Parathyroid adenoma (tissue), 2 donors: Measurements from ENCODE around the gene CAST.

Experiments
- H2AFZ ChIP-seq: fragments of 300-600 bp; sonication (generic); one replicate; pipeline ENCODE4 v1.7.0; 2017; ENCODE audit warnings: antibody characterized with exemption, mild to moderate bottlenecking
- H3K27ac ChIP-seq: fragments of 300-600 bp; sonication (generic); one replicate; pipeline ENCODE4 v1.7.0; 2017
- H3K27me3 ChIP-seq: fragments of 300-600 bp; sonication (generic); one replicate; pipeline ENCODE4 v1.7.0; 2017; ENCODE audit warnings: low read length; ENCODE audit not compliant: control insufficient read depth, insufficient read depth
- H3K36me3 ChIP-seq: fragments of 300-600 bp; sonication (generic); one replicate; pipeline ENCODE4 v1.7.0; 2017; ENCODE audit warnings: low read length; ENCODE audit not compliant: control insufficient read depth, insufficient read depth
- H3K4me1 ChIP-seq: fragments of 300-600 bp; sonication (generic); one replicate; pipeline ENCODE4 v1.7.0; 2017; ENCODE audit warnings: control low read depth
- H3K4me2 ChIP-seq: fragments of 300-600 bp; sonication (generic); one replicate; pipeline ENCODE4 v1.7.0; 2017; ENCODE audit warnings: low read length
- H3K4me3 ChIP-seq: fragments of 300-600 bp; sonication (generic); one replicate; pipeline ENCODE4 v1.7.0; 2017; ENCODE audit warnings: low read depth, low read length
- H3K79me2 ChIP-seq: fragments of 300-600 bp; sonication (generic); one replicate; pipeline ENCODE4 v1.7.0; 2017; ENCODE audit warnings: control low read depth
- H3K9ac ChIP-seq: fragments of 300-600 bp; sonication (generic); one replicate; pipeline ENCODE4 v1.7.0; 2017; ENCODE audit warnings: mild to moderate bottlenecking
- H3K9me3 ChIP-seq: fragments of 300-600 bp; sonication (generic); one replicate; pipeline ENCODE4 v1.7.0; 2017; ENCODE audit warnings: low read length; ENCODE audit not compliant: control insufficient read depth
- TF ChIP-seq, protein P1 (sequence below): fragments of 300-600 bp; sonication (generic); IDR thresholded peaks from one replicate; pipeline ENCODE4 v1.7.0; 2017; ENCODE audit warnings: antibody characterized with exemption, mild to moderate bottlenecking
- donor health status: primary hyperparathyroidism.

CAST gene

DNA sequence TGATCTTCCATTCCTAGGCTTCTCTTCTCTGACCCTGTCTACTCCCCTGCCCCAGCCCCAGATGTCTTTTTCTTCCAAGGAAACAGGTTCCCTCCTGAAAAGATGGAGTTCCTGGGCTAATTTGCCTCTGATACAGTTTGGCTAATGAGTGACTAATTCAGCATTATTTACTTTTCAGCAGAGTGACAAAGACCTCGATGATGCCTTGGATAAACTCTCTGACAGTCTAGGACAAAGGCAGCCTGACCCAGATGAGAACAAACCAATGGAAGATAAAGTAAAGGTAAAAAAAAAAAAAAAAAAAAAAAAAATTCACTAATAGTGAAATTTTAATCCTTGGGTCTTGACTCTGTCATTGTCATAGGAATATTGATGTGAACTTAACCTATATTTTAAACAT is 102.9 kb downstream of the CAST start:
- Histone ChIP-seq H3K9me3 (no peaks in the 10 kb centered on the region), H3K4me1 (no peaks in the 10 kb centered on the region), H3K9ac (no peak overlapping the region), H3K4me2 (no peak overlapping the region), H3K79me2 (no peaks in the 10 kb centered on the region), H3K4me3 (no peak overlapping the region), H2AFZ (no peak overlapping the region), H3K36me3 (no peaks in the 10 kb centered on the region), H3K27ac (no peak overlapping the region), H3K27me3 (no peaks in the 10 kb centered on the region)
- TF ChIP-seq, protein P1, sequence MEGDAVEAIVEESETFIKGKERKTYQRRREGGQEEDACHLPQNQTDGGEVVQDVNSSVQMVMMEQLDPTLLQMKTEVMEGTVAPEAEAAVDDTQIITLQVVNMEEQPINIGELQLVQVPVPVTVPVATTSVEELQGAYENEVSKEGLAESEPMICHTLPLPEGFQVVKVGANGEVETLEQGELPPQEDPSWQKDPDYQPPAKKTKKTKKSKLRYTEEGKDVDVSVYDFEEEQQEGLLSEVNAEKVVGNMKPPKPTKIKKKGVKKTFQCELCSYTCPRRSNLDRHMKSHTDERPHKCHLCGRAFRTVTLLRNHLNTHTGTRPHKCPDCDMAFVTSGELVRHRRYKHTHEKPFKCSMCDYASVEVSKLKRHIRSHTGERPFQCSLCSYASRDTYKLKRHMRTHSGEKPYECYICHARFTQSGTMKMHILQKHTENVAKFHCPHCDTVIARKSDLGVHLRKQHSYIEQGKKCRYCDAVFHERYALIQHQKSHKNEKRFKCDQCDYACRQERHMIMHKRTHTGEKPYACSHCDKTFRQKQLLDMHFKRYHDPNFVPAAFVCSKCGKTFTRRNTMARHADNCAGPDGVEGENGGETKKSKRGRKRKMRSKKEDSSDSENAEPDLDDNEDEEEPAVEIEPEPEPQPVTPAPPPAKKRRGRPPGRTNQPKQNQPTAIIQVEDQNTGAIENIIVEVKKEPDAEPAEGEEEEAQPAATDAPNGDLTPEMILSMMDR = no peak

DNA sequence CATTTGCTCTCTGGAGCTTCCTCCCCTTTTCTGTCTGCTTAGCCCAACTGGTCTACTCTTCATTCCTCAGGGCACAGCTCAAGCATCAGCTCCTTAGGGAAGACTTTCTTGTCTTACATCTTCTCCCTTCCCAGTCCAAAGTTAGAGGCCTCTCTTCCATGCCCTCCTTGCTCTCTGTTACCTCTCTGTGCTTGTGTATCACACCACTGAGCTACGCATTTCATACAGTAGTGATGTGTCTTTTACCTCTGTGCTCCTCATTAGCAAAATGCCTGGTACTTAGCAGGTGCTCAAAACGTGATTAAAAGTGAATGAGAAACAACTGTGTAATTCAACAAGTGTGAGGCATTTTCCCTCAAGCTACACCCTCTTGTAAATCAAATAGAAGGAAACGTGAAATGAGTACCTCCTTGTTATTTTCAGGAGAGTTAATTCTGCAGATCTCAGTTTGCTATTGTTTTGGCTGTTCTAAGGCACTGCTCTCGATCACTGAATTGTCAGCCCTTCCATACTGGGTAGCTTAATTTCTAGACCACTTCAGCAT is 106.6 kb downstream of the CAST start:
- H3K27me3 ChIP-seq = no peaks in the 10 kb centered on the region
- TF ChIP-seq, protein P1 = no peak
- no peak overlapping the region for H3K27ac ChIP-seq
- H3K4me2 ChIP-seq = no peak overlapping the region
- no peak overlapping the region for H2AFZ ChIP-seq
- no peaks in the 10 kb centered on the region for H3K9me3 ChIP-seq
- no peaks in the 10 kb centered on the region for H3K36me3 ChIP-seq
- no peak overlapping the region for H3K4me3 ChIP-seq
- H3K4me1 ChIP-seq = no peaks in the 10 kb centered on the region
- H3K9ac ChIP-seq = no peak overlapping the region
- H3K79me2 ChIP-seq = no peaks in the 10 kb centered on the region

DNA sequence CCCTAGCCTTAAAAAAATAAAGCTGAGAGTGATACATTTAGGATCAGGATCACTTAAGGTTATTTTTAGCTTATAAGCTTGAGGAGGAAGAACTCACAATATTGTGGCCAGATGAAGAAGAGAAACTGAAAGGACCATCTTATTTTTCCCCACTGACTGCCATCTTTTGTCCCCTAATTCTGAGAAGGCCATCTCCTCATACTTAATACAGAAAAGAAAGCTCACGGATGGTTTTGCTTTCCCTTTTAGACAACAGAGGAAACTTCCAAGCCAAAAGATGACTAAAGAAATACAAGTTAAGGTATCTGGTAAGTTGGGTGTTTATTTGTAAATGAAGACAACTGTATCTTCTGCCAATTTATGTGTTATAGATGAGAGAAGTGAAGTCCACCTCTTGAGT is 109.2 kb downstream of the CAST start:
- Histone ChIP-seq H3K4me2 (no peak overlapping the region), H3K4me3 (no peak overlapping the region), H3K9ac (no peak overlapping the region), H3K27me3 (no peaks in the 10 kb centered on the region), H3K4me1 (no peaks in the 10 kb centered on the region), H3K36me3 (no peaks in the 10 kb centered on the region), H2AFZ (no peak overlapping the region), H3K27ac (no peak overlapping the region), H3K9me3 (no peaks in the 10 kb centered on the region), H3K79me2 (no peaks in the 10 kb centered on the region)
- TF ChIP-seq, protein P1 = no peak

DNA sequence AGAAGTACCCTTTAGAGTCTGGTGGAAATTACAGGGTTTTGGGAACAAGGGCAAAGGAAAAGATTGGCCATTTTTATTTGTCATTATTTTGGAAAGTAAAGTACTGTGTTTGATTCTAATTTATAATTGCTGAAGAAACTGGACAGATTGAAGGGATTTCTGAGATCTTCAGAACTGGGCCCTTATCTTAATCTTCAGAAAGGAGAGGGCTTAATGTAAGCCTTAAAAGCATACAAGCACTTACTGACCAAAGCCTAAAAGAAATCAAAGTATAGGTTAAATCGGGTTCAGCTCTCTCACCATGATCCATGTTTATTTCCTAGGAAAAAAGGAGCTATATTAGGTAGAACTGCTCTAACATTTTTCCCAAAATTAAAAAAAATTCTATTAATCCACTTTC is 109.9 kb downstream of the CAST start:
- no peak overlapping the region for H3K9ac ChIP-seq
- no peaks in the 10 kb centered on the region for H3K36me3 ChIP-seq
- no peaks in the 10 kb centered on the region for H3K9me3 ChIP-seq
- H3K4me2 ChIP-seq = no peak overlapping the region
- TF ChIP-seq, protein P1 = no peak
- H3K4me1 ChIP-seq = no peaks in the 10 kb centered on the region
- H3K79me2 ChIP-seq = no peaks in the 10 kb centered on the region
- H3K4me3 ChIP-seq = no peak overlapping the region
- no peaks in the 10 kb centered on the region for H3K27me3 ChIP-seq
- no peak overlapping the region for H3K27ac ChIP-seq
- H2AFZ ChIP-seq = no peak overlapping the region

DNA sequence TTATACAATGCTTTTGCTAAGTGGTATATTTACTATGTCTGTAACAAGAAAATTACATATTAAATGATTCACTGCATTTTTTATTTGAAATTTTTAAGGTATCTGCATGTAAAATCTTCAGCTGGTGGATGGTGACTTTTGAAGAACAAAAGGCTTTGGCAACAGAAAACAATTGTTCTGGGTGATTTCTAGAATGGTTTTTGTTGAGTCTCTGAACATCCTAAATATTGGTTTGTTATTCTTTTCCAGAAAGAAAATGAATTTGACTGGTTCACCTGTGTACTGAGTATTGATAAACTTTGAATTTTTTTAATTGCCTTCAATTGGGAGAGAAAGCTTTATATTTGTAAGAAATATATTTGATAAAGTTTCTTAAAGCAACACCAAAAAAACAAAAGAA is 110.4 kb downstream of the CAST start:
- Histone ChIP-seq H3K4me2 (no peak overlapping the region), H3K27ac (no peak overlapping the region), H3K79me2 (no peaks in the 10 kb centered on the region), H3K27me3 (no peaks in the 10 kb centered on the region), H3K4me3 (no peak overlapping the region), H3K4me1 (no peaks in the 10 kb centered on the region), H3K9ac (no peak overlapping the region), H3K9me3 (no peaks in the 10 kb centered on the region), H2AFZ (no peak overlapping the region), H3K36me3 (no peaks in the 10 kb centered on the region)
- TF ChIP-seq, protein P1 = no peak
